ENCODE measurements around the gene DOCK2.

The DOCK2 gene

GRCh38 chr5:169717288-169717687 lies 80.2 kb downstream of the DOCK2 start:
- no peak overlapping the region for H3K9ac ChIP-seq (ENCODE audit: low read length)
- no peaks in the 10 kb centered on the region for H3K36me3 ChIP-seq (replicated peaks; ENCODE audit: insufficient read depth, low read length)
- H3K4me2 ChIP-seq (ENCODE audit: low read depth, low read length), result no peak overlapping the region
- no peaks in the 10 kb centered on the region for H3K9me2 ChIP-seq (replicated peaks; ENCODE audit: insufficient read depth, low read length)
- no peaks in the 10 kb centered on the region for H3K4me1 ChIP-seq (ENCODE audit: low read length)
- no peak for DNase-seq
- no peaks in the 10 kb centered on the region for H3K79me2 ChIP-seq (ENCODE audit: low read length)
- TF ChIP-seq CTCF (IDR thresholded peaks at IDR 0.05; ENCODE audit: low read length) (no peak), EZH2 (optimal IDR thresholded peaks at IDR 0.05; ENCODE audit: low read depth, low read length) (no peak), EZH2phosphoT487 (IDR thresholded peaks at IDR 0.05; ENCODE audit: low read length) (no peak)
- H3K27me3 ChIP-seq (replicated peaks; ENCODE audit: insufficient read depth, low read length), result no peaks in the 10 kb centered on the region
- no peak overlapping the region for H3K4me3 ChIP-seq (ENCODE audit: low read length)
- H3F3A ChIP-seq (ENCODE audit: insufficient read depth, low read length), result no peaks in the 10 kb centered on the region
- no peak overlapping the region for H2AFZ ChIP-seq (ENCODE audit: low read length)
- H4K20me1 ChIP-seq (ENCODE audit: insufficient read depth, low read length), result no peaks in the 10 kb centered on the region
- no peak overlapping the region for H3K27ac ChIP-seq (ENCODE audit: low read length)
- H3K9me3 ChIP-seq (replicated peaks; ENCODE audit: insufficient read depth, low read length), result no peaks in the 10 kb centered on the region

DNA sequence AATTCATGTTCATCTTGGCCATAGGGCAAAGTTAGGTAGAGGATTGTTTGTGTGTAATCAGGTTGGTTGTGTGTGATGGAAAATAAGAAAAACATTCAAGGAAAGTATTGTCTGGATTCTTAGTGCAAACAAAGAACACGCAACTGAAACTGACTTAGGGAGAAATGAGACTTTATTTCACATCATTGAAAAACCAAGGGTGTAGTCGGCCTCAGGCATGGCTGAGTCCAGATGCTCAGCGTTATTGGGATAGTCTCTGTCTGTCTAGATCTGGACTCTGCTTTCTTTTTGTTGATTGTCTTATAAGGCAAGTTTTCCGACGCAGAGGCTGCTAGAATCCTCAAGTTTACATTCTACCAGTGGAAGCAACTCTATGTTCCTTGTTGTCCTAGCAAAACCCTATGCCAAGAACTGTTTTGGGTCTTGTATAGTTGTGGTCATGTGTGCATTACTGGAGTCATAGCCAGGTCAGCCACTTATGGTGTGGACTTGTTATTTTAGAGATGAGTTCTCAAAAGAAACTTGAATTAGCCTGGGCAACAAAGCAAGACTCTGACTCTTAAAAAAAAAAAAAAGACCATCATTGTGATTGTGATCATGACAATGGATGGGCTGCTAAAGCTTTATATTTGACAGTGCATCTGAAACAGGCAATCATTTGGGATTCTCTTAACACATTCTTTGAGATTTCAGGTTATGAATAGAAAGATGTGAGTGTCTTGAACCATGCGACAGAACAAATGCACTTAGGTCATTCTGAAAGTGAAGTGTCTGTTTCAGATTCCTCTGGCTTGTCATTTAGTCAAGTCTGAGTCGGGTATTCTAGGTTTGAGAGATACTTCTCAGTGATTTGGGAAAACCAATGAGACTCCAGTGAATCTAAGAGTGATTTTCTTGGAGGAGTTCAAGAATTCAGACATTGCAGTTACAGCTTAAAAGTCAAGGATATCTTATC lies 82.6 kb downstream of the DOCK2 start:
- no peak for TF ChIP-seq CTCF (IDR thresholded peaks at IDR 0.05; ENCODE audit: low read length)
- Histone ChIP-seq H3K79me2 (ENCODE audit: low read length) (no peaks in the 10 kb centered on the region), H2AFZ (ENCODE audit: low read length) (no peak overlapping the region), H3K4me3 (ENCODE audit: low read length) (no peak overlapping the region), H3K9ac (ENCODE audit: low read length) (no peak overlapping the region), H3K9me3 (replicated peaks; ENCODE audit: insufficient read depth, low read length) (no peaks in the 10 kb centered on the region), H3K27me3 (replicated peaks; ENCODE audit: insufficient read depth, low read length) (no peaks in the 10 kb centered on the region), H4K20me1 (ENCODE audit: insufficient read depth, low read length) (no peaks in the 10 kb centered on the region), H3K4me2 (ENCODE audit: low read depth, low read length) (no peak overlapping the region), H3K4me1 (ENCODE audit: low read length) (no peaks in the 10 kb centered on the region), H3K27ac (ENCODE audit: low read length) (no peak overlapping the region), H3F3A (ENCODE audit: insufficient read depth, low read length) (no peaks in the 10 kb centered on the region), H3K9me2 (replicated peaks; ENCODE audit: insufficient read depth, low read length) (no peaks in the 10 kb centered on the region), H3K36me3 (replicated peaks; ENCODE audit: insufficient read depth, low read length) (peaks cover 2% of the 10 kb centered on the region; the same call in 1 of the 2 replicates)
- DNase-seq, result no peak

GRCh38 chr5:169721771-169722170 lies 84.7 kb downstream of the DOCK2 start:
- DNase-seq, result no peak
- H3K4me1 ChIP-seq (ENCODE audit: low read length), result no peaks in the 10 kb centered on the region
- H3K36me3 ChIP-seq (replicated peaks; ENCODE audit: insufficient read depth, low read length), result peaks cover 2% of the 10 kb centered on the region; the same call in 1 of the 2 replicates
- no peak overlapping the region for H3K27ac ChIP-seq (ENCODE audit: low read length)
- H3K9me2 ChIP-seq (replicated peaks; ENCODE audit: insufficient read depth, low read length), result no peaks in the 10 kb centered on the region
- no peak overlapping the region for H3K9ac ChIP-seq (ENCODE audit: low read length)
- no peak overlapping the region for H2AFZ ChIP-seq (ENCODE audit: low read length)
- H3K4me2 ChIP-seq (ENCODE audit: low read depth, low read length), result no peak overlapping the region
- H3K4me3 ChIP-seq (ENCODE audit: low read length), result no peak overlapping the region
- H3K79me2 ChIP-seq (ENCODE audit: low read length), result peaks cover 3% of the 10 kb centered on the region; the same call in 1 of the 2 replicates
- no peaks in the 10 kb centered on the region for H3K9me3 ChIP-seq (replicated peaks; ENCODE audit: insufficient read depth, low read length)
- H4K20me1 ChIP-seq (ENCODE audit: insufficient read depth, low read length), result no peaks in the 10 kb centered on the region
- TF ChIP-seq CTCF (IDR thresholded peaks at IDR 0.05; ENCODE audit: low read length) (0 out of 2 replicates have a peak, but pooled peaks have one; percentile 12), EZH2 (optimal IDR thresholded peaks at IDR 0.05; ENCODE audit: low read depth, low read length) (no peak)
- H3K27me3 ChIP-seq (replicated peaks; ENCODE audit: insufficient read depth, low read length), result no peaks in the 10 kb centered on the region
- no peaks in the 10 kb centered on the region for H3F3A ChIP-seq (ENCODE audit: insufficient read depth, low read length)

Measured in MM.1S (cell line).